B cell (primary cell): ENCODE results near the gene MAVS. TPM values are rescaled to one million over a fixed set of nuclear protein-coding genes. Genes with fewer than 3 reads are reported as not detected.

Source experiments
- ATAC-seq: fragments of 200-7000 bp; cut with Tn5 transposase; one replicate; pipeline ENCODE4 v1.10.0; 2021; ENCODE audit warnings: low read depth, mild to moderate bottlenecking, moderate number of reproducible peaks, moderate library complexity
- CTCF ChIA-PET: fragments of 350-600 bp; sonication (Branson Sonifier 250); formaldehyde crosslinking; loops from one replicate; lab custom pipeline; 2021; ENCODE audit warnings: antibody characterized with exemption, inconsistent platforms; lab: Charles Lee
- POLR2A ChIA-PET: fragments of 350-600 bp; sonication (Branson Sonifier 250); formaldehyde crosslinking; loops from one replicate; lab custom pipeline; 2021; ENCODE audit warnings: antibody characterized with exemption; lab: Charles Lee
- DNase-seq: peaks from one replicate; pipeline ENCODE4 v3.0.0; 2013
- H2AFZ ChIP-seq: 2 replicates; pipeline ENCODE4 v1.6.1; 2012; ENCODE audit warnings: mild to moderate bottlenecking, low read depth, low read length; ENCODE audit not compliant: insufficient read depth, poor library complexity, severe bottlenecking
- H3K27ac ChIP-seq, 2 donors: 1 replicate in 1 of 2; 2 replicates in 1 of 2; pipeline ENCODE4 v1.5.1; 2012 to 2013; ENCODE audit warnings: low read length in 2 of 2, mild to moderate bottlenecking in 2 of 2, moderate library complexity in 1 of 2
- H3K27me3 ChIP-seq, 4 experiments: fragments of 200-600 bp in 1 of 4; sonication (generic) in 1 of 4; replicated peaks in 1 of 4; 1 replicate in 2 of 4; 2 replicates in 2 of 4; pipeline versions ENCODE4 v1.6.1 to v1.7.0; 2013 to 2016; ENCODE audit warnings: low read length in 3 of 4, mild to moderate bottlenecking in 2 of 4, mixed read lengths in 1 of 4, moderate library complexity in 1 of 4; ENCODE audit not compliant: insufficient read depth in 4 of 4, control insufficient read depth in 3 of 4; ENCODE audit errors: control extremely low read depth in 1 of 4
- H3K36me3 ChIP-seq, 2 experiments: replicated peaks in 1 of 2; 1 replicate in 1 of 2; 2 replicates in 1 of 2; pipeline versions ENCODE4 v1.6.1 to v1.7.1; 2013; ENCODE audit warnings: low read length in 1 of 2; ENCODE audit not compliant: insufficient read depth in 2 of 2, control insufficient read depth in 1 of 2; ENCODE audit errors: control extremely low read depth in 1 of 2, extremely low read depth in 1 of 2
- H3K4me1 ChIP-seq, 2 donors: fragments of 200-600 bp in 1 of 2; sonication (generic) in 1 of 2; 1 replicate in 1 of 2; 2 replicates in 1 of 2; pipeline versions ENCODE4 v1.5.1 to v1.6.1; 2013 to 2017; ENCODE audit warnings: low read length in 2 of 2; ENCODE audit not compliant: control insufficient read depth in 2 of 2, insufficient read depth in 2 of 2
- H3K4me2 ChIP-seq: replicated peaks from 2 replicates; pipeline ENCODE3; 2012; ENCODE audit warnings: mild to moderate bottlenecking, low read depth, low read length; ENCODE audit not compliant: poor library complexity, severe bottlenecking
- H3K4me3 ChIP-seq, 5 experiments: fragments of 200-600 bp in 1 of 5; sonication (generic) in 1 of 5; 1 replicate in 3 of 5; 2 replicates in 2 of 5; pipeline versions ENCODE4 v1.5.1 to v1.7.0; 2011 to 2016; ENCODE audit warnings: low read length in 4 of 5, mild to moderate bottlenecking in 4 of 5, low read depth in 2 of 5, control low read depth in 1 of 5, moderate library complexity in 1 of 5; ENCODE audit not compliant: insufficient read depth in 1 of 5; ENCODE audit errors: control extremely low read depth in 1 of 5, extremely low read depth in 1 of 5
- H3K79me2 ChIP-seq: fragments of 200-600 bp; sonication (generic); one replicate; pipeline ENCODE4 v1.6.0; 2016; ENCODE audit warnings: low read length; ENCODE audit not compliant: control insufficient read depth, insufficient read depth
- H3K9ac ChIP-seq: fragments of 200-600 bp; sonication (generic); 2 replicates; pipeline ENCODE4 v1.6.1; 2017; ENCODE audit warnings: mild to moderate bottlenecking, low read length, moderate library complexity
- H3K9me3 ChIP-seq, 3 donors: one replicate each; pipeline versions ENCODE4 v1.6.1 to v1.7.1; 2013; ENCODE audit warnings: low read length in 2 of 3; ENCODE audit not compliant: control insufficient read depth in 2 of 3, insufficient read depth in 1 of 3; ENCODE audit errors: control extremely low read depth in 1 of 3
- H4K20me1 ChIP-seq: 2 replicates; pipeline ENCODE4 v1.6.0; 2012; ENCODE audit warnings: mild to moderate bottlenecking, low read length; ENCODE audit not compliant: insufficient read depth, control insufficient read depth, poor library complexity, severe bottlenecking
- H3K27ac Mint-ChIP-seq: one replicate; pipeline ENCODE4 v1.8.0; 2021; ENCODE audit warnings: mixed read lengths
- H3K27me3 Mint-ChIP-seq: one replicate; pipeline ENCODE4 v1.8.0; 2021; ENCODE audit warnings: mixed read lengths
- H3K4me1 Mint-ChIP-seq: one replicate; pipeline ENCODE4 v1.8.0; 2021; ENCODE audit warnings: mixed read lengths
- H3K4me3 Mint-ChIP-seq: one replicate; pipeline ENCODE4 v1.8.0; 2021; ENCODE audit warnings: mixed read lengths
- H3K9me3 Mint-ChIP-seq: one replicate; pipeline ENCODE4 v1.8.0; 2022; ENCODE audit warnings: mixed read lengths; ENCODE audit not compliant: insufficient read depth
- EZH2 ChIP-seq: IDR thresholded peaks from 2 replicates; pipeline ENCODE4 v1.6.1; 2012; ENCODE audit warnings: borderline replicate concordance, low read depth, mild to moderate bottlenecking, moderate library complexity, low read length; ENCODE audit not compliant: insufficient read depth, poor library complexity, severe bottlenecking
- WGBS: methylation state at CpG from one replicate; pipeline ENCODE4 v1.1.5; 2013; ENCODE audit warnings: missing lambda C conversion rate; ENCODE audit not compliant: insufficient coverage; 5-methylcytosine and 5-hydroxymethylcytosine counted together
- intact Hi-C: fragments of 100-400 bp; cut with micrococcal nuclease; formaldehyde crosslinking; loops from one replicate; pipeline ENCODE4 v1.10.0; 2022
- polyA plus RNA-seq: library from polyadenylated mRNA; depleted of rRNA; stranded (reverse); fragments of >200 nt; gene quantifications from 2 replicates; pipeline ENCODE4 v1.2.3, GENCODE V29; 2012
- total RNA-seq, 2 donors: library from RNA; stranded (reverse); fragments of 120-200 nt in 1 of 2; gene quantifications; 1 replicate in 1 of 2; 2 replicates in 1 of 2; pipeline versions ENCODE4 v1.2.3 to v1.2.4, GENCODE V29; 2013 to 2022
- TF ChIP-seq, protein P1 (sequence below): fragments of 200-600 bp; IDR thresholded peaks from one replicate; pipeline ENCODE4 v1.8.0; 2022; ENCODE audit warnings: antibody characterized with exemption, mild to moderate bottlenecking

The MAVS gene
- total and polyA plus RNA-seq, 2 donors (not counting 1 experiment from before 2014, with no cell fraction given): 17.2 to 52.2 TPM

DNA sequence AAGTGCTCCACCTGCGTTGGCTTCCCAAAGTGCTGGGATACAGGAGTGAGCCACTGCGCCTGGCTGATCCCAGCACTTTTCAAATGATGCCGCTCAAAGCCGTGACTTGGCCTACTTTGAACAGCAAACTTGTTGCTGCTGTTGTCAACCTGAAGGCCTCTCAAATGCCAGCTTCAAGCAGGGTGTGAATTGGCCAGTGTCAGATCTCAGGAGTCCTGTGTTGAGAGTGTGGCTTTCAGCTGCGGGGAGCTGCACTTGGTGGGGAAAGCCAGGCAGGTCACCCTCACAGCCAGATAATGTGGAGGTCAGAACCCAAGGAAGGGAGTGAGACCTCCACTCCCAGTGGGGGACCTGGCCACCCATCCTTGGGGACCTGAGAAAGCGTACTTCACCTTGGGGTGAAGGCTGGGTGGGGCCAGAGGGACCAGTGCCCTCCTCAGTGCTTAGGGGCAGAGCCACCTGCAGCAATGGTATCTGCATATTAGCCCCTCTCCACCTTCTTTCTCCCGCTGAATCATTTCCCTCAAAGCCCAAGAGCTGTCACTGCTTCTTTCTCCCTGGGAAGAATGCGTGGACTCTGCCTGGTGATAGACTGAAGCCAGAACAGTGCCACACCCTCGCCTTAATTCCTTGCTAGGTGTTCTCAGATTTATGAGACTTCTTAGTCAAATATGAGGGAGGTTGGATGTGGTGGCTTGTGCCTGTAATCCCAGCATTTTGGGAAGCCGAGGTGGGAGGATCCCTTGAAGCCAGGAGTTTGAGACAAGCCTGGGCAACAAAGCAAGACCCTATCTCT is 23.4 kb downstream of the MAVS start:
- Histone ChIP-seq H2AFZ (no peak overlapping the region), H3K27ac (no peak overlapping the region), H3K9me3 (no peaks in the 10 kb centered on the region), H3K79me2 (peaks cover 15% of the 10 kb centered on the region), H3K27me3 (no peaks in the 10 kb centered on the region), H3K4me1 (no peaks in the 10 kb centered on the region), H3K9ac (no peak overlapping the region), H4K20me1 (peaks cover 10% of the 10 kb centered on the region), H3K4me3 (no peak overlapping the region), H3K4me2 (no peak overlapping the region), H3K36me3 (peaks cover 0 to 42% of the 10 kb centered on the region in 2 experiments)
- Mint-ChIP-seq H3K4me1 (peaks cover 15% of the 10 kb centered on the region), H3K27me3 (no peaks in the 10 kb centered on the region), H3K4me3 (no peak overlapping the region), H3K27ac (no peak overlapping the region), H3K9me3 (no peaks in the 10 kb centered on the region)
- CTCF ChIA-PET: no interaction called here
- POLR2A ChIA-PET: no interaction called here
- DNase-seq (no peak), ATAC-seq (no peak)
- TF ChIP-seq, protein P1, sequence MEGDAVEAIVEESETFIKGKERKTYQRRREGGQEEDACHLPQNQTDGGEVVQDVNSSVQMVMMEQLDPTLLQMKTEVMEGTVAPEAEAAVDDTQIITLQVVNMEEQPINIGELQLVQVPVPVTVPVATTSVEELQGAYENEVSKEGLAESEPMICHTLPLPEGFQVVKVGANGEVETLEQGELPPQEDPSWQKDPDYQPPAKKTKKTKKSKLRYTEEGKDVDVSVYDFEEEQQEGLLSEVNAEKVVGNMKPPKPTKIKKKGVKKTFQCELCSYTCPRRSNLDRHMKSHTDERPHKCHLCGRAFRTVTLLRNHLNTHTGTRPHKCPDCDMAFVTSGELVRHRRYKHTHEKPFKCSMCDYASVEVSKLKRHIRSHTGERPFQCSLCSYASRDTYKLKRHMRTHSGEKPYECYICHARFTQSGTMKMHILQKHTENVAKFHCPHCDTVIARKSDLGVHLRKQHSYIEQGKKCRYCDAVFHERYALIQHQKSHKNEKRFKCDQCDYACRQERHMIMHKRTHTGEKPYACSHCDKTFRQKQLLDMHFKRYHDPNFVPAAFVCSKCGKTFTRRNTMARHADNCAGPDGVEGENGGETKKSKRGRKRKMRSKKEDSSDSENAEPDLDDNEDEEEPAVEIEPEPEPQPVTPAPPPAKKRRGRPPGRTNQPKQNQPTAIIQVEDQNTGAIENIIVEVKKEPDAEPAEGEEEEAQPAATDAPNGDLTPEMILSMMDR: no peak
- no peak for TF ChIP-seq EZH2
- 98% methylated on average over 7 of the region's 10 CpGs for WGBS
- intact Hi-C loops: no loop called here

DNA sequence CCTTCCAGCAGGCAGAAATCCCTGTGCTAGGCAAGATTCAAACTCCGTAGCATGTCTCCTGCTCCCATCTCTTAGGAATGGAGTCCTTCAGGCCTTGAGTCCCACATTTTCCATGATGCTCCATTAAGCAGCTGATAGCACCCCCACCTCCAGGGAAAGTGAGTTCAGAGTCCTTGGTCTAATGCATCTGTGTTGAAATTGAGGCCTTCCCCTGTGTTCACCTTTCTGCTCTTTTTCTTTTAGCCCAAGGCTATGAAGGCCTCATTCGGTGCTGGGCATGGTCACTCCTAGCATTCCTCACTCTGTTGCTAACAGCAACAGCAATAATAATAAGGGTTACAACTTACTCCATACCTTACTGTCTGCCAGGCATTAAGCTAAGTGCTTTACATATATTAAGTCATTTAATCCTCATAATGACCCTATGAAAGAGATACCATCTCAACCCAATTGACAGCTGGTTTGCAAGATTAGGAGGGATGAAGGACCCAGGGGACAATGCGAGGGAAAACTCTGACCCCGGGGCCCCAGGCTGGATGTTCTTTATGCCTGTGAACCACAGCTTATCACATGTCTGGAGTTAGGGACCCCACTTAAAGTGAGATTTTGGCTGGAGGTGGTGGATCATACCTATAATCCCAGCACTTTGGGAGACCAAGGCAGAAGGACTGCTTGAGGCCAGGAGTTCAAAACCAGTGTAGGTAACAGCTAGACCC is 25.1 kb downstream of the MAVS start:
- Mint-ChIP-seq H3K4me3 (no peak overlapping the region), H3K4me1 (peaks cover 18% of the 10 kb centered on the region), H3K27me3 (no peaks in the 10 kb centered on the region), H3K27ac (no peak overlapping the region), H3K9me3 (no peaks in the 10 kb centered on the region)
- ChIA-PET CTCF (no interaction called here), POLR2A (no interaction called here)
- Histone ChIP-seq H2AFZ (no peak overlapping the region), H3K79me2 (peaks cover 19% of the 10 kb centered on the region), H3K27me3 (no peaks in the 10 kb centered on the region), H4K20me1 (peaks cover 15% of the 10 kb centered on the region), H3K27ac (no peak overlapping the region), H3K4me2 (no peak overlapping the region), H3K4me1 (no peaks in the 10 kb centered on the region), H3K9me3 (no peaks in the 10 kb centered on the region), H3K9ac (no peak overlapping the region), H3K4me3 (no peak overlapping the region), H3K36me3 (peaks cover 0 to 28% of the 10 kb centered on the region in 2 experiments)
- intact Hi-C loops: no loop called here
- WGBS: 92% methylated on average over 2 of the region's 4 CpGs
- ATAC-seq (no peak), DNase-seq (no peak)
- TF ChIP-seq, protein P1: no peak
- TF ChIP-seq EZH2: no peak
